Skeletal muscle cell (primary cell): ENCODE measurements around the gene USP22.
"Not testable (repeated sequence)": the region's sequence is repeated elsewhere in the genome, so short reads cannot be mapped to it uniquely, and the experiment has no call there.

Experiments used
- DNase-seq: peaks from one replicate; pipeline ENCODE4 v3.0.0-alpha.2; 2010; ENCODE audit warnings: low read depth
- H3K4me3 ChIP-seq: 2 replicates; pipeline ENCODE4 v1.5.1; 2011; ENCODE audit warnings: low read depth, mild to moderate bottlenecking, control low read depth, low read length, moderate library complexity

The USP22 gene

DNA sequence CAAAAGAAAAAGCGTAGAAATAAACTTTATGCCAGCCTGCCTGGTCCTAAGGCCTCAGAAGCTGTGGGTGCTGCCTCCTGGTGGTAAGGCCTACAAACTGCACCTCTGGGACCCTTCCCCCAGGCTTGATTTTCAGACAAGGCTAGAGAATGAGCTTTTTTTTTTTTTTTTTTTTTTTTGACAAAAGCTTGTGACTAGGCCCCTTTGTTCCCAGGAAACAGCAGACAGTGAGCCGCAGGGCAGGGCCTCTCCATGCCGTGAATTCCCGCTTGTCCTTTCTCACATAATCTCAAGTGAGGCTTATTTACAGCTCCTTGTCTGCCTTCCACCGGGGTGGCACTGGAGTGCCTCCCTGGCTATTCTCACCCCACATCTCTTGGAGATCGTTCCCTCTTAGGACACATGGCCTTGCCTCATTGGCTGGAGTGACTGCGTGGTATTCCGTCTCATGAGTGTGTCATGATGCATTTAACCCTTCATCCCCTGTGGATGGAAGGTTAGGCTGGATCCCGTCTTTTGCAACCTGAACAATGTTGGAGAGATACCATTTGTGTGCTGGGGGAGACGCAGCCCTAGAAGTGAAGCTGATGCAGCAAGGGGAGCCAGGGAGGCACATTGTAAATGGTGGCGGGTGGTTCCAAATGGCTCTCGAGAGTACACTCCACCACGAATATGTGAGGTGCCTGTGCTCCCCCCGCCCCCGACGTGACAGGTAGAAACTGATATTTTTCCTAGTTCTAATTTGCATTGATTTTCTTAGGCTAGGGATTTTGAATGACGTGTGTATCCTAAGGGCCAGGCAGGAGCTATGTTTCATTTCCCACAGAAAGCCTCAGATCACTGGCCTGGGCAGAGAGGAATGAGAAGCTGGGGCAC lies 49.6 kb downstream of the USP22 start:
- peak; percentile 48 for DNase-seq
- H3K4me3 ChIP-seq: no peak overlapping the region

DNA sequence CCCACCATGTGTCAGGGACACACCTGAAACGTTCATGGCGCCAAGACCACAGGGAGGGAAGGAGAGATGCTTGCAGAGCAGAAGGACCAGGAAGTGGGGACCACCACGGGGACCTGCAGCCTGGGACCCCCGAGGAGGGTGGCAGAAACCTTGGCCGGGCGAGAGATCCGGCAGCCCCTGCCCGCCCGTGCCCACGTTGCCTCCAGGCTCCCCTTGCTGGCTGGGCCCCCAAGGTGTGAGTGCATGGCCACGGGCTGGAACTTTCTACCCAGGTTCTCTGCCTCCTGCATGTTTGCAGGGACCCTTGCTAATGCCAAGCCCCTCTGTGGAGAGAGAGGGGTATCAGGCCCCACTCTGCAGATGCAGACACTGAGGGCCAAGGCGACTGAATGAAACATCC lies 50.4 kb downstream of the USP22 start:
- DNase-seq: no peak
- H3K4me3 ChIP-seq: no peak overlapping the region

DNA sequence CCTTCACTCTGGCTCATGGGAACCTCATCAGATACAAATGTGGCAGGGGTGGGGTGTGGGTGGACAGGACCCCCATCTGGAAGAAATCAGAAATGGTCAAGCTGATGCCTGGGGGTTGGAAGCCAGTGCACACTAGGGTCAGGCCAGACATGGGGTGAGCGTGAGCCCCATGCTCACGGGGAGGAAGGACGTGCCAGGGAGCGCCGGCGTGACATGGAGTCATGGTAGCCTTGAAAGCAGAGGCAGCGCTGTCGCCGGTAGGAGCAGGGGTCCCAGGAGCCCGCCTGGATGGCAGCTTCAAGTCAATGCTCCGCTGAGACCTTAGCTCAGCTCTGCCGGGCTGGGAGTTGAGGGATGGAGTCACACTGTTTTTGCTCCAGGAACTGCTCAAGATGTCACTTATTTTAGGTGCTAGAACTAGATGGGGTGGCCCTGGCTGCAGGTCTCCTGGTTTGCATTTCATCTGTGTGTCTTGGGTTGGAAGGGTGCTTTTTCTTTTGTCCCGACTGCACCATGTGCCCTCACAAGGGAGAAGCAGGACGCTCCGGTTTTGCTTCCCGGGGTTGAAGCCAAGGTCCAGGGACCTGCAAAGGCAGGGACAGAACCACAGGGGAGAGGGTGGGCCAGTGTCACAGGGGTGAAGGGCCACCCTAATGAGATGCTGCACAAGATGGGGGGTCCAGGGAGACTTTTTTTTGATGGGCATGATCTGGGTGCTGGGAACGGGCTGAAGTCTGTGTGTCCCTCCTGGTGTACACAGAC lies 51.4 kb downstream of the USP22 start:
- no peak overlapping the region for H3K4me3 ChIP-seq
- DNase-seq: no peak

DNA sequence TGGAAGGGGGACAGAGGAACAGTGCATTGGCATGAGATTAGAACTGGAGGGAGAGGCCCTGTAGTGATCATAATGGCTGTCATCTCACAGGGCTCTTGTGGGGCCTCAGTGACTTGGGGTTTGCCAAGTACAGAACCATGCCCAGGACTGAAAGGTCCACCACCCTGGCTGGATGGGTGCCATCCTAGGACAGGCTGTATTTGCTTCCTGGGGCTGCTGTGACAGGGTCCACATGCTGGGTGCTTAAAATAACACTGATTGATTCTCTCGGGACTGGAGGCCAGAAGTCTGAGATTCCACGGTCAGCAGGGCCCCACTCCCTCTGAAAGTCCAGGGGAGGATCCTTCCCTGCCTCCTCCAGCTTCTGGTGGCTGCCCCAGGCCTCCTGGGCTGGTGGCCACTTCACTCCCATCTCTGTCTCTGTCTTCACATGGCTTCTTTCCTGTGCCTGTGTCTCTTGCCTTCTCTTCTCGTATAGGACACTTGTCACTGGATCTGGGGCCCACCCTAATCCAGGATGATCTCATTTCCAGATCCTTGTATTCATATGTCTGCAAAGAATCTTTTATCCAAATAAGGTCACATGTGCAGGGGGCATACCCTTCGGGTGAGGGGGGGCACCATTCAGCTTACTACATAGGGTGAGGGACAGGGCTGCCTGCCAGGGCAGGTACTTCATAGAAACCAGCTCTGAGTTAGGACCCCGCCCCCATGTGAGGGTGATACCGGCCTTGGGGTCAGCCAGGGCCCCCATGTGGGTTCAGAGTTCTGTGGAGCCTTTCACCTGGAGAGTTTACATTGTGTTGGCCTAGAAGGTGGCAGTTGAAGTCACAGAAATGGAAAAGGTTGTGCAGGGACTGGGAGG lies 52.6 kb downstream of the USP22 start:
- no peak for DNase-seq
- no peak overlapping the region for H3K4me3 ChIP-seq

DNA sequence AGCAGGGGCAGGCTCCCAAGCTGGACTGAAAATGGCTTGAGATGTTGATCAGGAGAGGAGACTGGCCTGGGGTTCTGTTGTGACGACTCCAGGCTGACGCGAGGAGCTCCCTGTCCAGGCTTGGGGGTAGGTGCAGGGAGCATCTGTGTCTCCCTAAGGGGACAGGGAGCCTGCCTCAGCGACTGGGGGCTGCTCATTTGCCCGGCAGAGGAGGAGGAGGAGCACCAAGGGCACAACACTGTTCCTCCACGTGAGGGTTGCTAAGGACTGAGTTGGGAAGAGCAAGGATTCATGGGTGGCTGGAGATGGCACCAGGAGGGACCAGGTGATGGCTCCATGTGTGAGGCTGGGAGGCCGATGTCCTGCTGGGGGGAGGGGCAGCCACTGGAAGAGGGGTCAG lies 53.3 kb downstream of the USP22 start:
- no peak overlapping the region for H3K4me3 ChIP-seq
- DNase-seq: no peak

DNA sequence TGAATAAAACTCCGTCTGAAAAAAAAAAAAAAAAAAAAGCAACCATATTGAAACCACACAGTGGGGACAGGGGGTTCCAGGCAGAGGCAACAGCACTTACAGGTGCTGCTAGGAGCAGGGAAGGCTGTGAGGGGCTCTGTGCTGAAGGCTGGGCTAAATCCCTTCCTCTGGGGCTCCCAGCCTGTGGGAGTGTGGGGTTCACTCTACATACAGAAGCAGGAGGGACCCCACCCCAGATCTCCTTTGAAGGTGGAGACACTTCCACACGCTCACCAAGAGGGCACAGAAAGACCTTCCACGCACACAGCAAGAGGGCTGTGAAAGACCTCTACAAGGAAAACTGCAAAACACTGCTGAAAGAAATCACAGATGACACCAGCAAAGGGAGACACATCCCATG lies 53.9 kb downstream of the USP22 start:
- DNase-seq: no peak
- no peak overlapping the region for H3K4me3 ChIP-seq

DNA sequence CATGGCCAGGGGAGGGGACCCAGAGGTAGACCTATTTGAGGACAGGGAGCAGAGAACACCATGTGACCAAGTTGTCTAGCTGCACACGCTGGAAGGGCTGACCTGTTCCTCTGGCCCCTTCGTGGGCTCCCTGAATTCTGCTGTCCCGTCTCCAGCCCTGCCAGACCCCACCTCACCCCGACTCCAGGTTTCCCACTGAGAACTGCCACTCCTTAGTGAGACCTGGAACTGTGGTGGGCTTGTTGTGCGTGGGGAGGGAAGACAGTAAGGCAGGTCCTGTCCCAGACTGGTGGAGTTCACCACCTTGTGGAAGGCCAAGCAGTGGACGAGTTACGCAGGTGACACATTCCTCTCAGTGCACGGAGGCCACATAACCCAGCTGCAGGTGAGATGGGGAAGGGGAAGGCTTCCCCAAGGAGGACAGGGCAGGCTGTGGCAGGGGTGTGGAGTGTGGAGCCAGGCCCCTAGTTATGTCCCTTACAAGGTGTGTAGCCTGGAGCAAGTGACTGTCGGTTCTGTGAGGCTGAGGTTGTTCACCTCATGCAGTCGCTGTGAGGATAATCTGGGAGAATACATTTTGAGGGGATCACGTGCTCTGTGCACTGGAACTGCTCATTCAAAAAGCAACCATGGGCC lies 54.7 kb downstream of the USP22 start:
- H3K4me3 ChIP-seq: no peak overlapping the region
- DNase-seq: no peak

DNA sequence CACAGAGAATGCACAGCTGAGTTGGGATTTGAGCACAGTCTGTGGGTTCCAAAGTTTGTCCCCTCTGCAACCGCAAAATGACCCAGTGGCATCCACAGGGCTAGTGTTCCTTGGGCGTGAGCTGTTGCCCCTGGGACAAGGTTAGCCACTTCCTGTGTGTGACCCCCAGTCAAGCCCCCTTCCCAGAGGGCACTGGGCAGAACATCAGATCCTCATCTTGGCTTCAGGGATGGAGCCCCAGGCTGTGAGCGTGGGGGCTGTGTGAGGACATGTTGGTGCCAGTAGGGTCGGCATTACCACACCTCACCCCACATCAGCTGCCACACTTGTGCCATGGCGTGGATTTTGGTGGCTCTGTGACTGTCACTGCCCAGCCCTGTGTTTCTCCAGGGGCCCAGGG lies 55.3 kb downstream of the USP22 start:
- DNase-seq: no peak
- no peak overlapping the region for H3K4me3 ChIP-seq

DNA sequence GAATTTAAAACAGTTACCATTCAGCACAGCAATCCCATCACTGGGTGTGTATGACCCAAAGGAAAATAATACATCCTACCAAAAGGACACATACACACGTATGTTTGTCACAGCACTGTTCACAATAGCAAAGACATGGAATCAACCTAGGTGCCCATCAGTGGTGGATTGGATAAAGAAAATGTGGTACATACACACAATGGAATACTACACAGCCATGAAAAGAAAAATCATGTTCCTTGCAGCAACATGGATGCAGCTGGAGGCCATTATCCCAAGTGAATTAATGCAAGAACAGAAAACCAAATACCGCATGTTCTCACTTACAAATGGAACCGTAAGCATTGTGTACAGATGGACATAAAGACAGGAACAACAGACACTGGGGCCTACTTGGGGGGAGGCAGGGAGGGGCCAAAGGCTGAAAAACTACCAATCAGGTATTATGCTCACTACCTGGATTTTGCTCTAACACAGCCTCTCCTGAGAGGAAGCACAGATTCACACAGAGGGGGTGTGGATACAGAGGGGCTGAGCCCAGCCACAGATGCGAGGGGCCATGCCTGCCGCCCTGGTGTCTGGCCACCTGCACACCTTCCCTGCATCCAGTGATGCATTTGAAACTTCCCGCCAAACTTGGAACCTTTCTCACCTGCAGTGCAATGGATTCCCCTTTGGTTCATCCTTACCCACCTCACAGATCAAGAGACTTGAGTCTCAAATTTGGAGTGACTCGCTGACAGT lies 55.9 kb downstream of the USP22 start:
- no peak for DNase-seq

DNA sequence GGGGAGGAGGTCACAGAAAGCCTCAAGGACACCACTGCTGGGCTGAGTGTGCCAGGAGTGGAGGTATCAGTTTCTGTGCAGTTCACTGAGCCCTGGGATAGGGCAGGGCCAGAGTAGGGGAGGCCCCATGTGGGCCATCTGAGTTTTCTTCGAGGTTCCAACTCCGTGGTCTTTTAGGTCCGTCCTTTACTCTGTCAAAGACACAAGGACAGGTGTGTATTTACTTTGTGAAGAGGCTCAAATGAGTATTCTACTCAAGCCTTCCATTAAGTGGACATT lies 59.5 kb downstream of the USP22 start:
- no peak overlapping the region for H3K4me3 ChIP-seq
- no peak for DNase-seq

More for the DNA sequence above, 55.9 kb downstream of the USP22 start:
- H3K4me3 ChIP-seq: no peak overlapping the region

DNA sequence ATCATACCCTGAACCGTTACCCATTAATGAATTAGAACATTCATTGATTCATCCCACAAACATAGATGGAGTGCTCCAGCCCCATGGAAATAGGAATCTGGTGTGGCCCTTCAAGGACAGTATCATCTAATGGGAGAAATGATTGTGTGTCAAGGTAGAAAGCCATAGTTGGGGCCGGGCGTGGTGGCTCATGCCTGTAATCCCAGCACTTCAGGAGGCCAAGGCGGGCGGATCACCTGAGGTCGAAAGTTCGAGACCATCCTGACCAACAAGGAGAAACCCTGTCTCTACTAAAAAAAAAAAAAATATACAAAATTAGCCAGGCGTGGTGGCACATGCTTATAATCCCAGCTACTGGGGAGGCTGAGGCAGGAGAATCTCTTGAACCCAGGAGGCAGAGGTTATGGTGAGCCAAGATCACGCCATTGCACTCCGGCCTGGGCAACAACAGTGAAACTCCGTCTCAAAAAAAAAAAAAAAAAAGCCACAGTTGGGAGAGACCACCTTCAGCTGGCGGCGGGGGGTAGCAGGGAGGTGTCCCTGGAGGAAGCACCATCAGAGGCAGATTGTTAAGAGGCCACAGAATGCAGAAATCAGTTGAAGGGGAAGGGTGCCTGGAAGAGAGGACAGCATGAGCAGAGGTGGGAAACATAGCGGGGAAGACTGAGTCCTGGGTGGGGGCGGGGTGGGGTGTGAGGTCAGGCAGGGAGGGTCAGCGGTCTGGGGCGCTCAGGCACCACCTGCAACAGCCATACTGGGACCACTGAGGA lies 60.0 kb downstream of the USP22 start:
- H3K4me3 ChIP-seq: no peak overlapping the region
- DNase-seq: no peak

DNA sequence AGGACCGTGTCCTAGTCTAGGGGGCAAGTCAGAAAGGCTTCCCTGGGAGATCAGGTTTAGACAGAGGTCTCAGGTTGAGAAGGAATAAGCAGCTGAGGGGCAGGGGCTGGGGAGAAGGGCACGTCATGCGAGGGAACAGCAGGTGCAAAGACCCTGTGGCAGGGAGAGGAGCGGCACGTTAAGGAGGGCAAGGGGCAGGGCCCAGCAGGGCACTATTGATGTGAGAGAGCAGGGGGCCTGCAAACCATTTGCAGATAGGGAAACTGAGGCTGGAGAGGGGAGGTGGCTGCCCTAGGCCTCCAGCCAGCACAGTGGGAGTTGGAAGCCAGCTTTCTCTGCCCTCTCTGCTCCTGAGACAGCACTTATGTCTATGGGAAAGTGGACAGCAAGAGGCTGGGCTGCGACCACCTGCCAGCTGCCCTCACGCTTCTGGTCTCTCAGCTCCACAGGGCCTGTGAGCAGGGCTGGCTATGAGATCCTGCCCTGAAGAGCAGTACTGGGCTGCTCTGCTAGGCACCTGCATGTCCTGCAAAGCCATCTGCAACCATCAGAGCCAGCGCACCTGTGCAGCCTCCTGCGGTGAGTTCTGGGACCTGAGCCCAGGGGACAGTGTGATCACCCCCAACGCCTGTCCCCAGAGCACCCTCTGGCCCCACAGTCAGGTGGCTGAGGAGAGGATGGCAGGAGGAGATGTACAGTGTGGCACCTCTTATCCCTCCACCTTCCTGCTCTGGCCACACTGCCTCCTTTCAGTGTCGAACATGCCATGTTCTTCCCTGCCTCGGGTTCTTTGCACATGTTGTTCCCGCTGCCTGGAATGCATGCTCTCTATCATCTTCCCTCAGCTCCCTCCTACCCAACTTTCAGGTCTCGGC lies 61.5 kb downstream of the USP22 start:
- no peak for DNase-seq
- no peak overlapping the region for H3K4me3 ChIP-seq

DNA sequence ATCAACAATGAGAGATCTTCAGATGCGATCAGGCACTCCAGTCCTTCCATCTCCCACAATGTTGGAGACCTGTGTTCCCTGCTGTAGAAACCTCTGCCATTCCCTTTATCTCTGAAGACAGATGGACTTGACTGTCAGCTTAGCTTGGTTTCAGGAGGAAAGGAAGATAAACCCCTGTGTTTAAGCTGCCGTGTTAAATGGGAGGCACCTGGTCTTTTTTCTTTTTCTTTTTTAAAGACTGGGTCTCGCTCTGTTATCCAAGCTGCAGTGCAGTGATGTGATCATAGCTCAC lies 63.1 kb downstream of the USP22 start:
- H3K4me3 ChIP-seq: no peak overlapping the region
- DNase-seq: no peak

DNA sequence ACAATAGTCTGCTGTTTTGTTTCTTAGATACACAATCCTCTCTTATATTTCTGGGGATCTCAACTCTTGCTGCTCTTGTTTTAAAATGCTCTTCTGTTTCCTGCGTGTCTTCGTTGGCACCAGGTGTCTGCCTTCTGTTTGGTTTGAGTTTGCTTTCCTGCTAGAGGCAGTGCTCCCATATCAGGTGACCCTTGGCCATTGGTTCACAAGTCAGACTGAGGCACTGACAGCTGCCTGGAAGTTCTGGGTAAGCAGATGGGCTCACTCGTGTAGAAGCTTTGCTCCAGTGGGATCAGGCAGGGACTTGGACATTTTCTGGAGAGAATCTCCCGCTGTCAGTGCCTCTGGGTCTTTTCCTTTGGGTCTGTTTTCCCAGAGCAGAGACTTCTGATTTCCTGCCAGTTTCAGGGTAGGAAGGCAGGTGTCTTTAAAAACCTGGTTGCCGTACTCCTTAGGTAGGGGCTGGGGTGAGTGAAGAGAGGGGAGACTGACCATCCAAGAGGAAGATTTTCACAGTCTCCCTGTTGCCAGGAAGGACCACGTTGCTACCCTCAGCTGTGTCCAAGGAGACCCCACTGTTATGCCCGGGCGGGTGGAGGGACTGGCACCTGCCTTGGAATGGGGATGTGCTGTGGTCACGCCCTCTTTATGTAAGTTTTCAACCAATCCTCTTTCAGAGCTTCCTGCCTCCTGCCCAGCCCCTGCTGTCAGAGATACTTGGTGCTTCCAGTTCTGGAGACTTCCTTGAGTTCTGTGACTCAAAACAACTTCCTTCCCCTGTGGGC lies 63.6 kb downstream of the USP22 start:
- not testable (repeated sequence) for H3K4me3 ChIP-seq, DNase-seq

DNA sequence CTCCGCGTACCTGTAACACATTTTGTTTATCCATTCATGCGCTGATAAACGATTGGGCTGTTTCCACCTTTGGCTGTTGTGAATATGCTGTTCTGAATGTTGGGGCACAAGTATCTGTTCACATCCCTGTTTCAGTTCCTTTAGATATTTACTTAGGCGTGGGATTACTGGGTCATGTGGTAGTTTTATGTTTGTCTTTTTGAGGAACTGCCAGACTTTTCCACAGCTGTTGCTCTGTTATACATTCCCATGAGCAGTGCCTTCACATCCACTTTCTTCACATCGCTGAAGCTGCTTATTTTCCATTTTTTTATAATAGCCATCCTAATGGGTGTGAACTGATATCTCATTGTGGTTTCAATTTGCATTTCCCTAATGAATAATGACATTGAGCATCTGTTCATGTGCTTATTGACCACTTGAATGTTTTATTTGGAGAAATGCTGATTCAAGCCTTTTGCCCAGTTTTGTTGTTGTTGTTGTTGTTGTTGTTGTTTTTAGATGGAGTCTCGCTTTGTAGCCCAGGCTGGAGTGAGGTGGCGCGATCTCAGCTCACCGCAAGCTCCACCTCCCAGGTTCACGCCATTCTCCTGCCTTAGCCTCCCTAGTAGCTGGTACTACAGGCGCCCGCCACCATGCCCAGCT lies 65.1 kb downstream of the USP22 start:
- DNase-seq, H3K4me3 ChIP-seq: not testable (repeated sequence)

DNA sequence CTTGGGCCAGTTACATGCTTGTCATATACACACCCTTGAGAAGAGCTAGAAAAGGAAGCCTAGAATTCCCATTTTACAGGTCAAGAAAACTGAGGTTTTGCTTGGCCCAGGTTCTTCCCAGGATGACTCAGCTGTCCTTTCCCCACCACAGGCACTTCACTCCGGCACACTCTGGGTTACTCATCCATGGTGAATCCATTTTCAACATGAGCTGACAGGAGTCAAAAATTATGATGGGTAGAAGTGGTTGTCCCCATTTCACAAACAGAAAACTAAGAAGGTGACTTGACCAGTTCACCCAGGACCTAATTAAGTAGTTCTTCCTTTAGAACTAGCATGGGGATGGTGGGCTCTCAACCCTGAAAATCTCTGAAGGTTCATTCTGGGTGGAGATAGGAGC lies 67.2 kb downstream of the USP22 start:
- H3K4me3 ChIP-seq: no peak overlapping the region
- no peak for DNase-seq
